ENCODE measurements around the gene SBNO2.

SBNO2 gene

GRCh38 chr19:1085053-1085658, 88.9 kb downstream of the SBNO2 start:
- Mint-ChIP-seq H3K27me3 (no peaks in the 10 kb centered on the region), H3K4me1 (ENCODE audit: low read depth) (peaks cover 52% of the 10 kb centered on the region), H3K4me3 (peak overlapping the region; percentile 0), H3K27ac (peak overlapping the region; percentile 69), H3K36me3 (ENCODE audit: low read depth) (peaks cover 40% of the 10 kb centered on the region), H3K9me3 (no peaks in the 10 kb centered on the region)

DNA sequence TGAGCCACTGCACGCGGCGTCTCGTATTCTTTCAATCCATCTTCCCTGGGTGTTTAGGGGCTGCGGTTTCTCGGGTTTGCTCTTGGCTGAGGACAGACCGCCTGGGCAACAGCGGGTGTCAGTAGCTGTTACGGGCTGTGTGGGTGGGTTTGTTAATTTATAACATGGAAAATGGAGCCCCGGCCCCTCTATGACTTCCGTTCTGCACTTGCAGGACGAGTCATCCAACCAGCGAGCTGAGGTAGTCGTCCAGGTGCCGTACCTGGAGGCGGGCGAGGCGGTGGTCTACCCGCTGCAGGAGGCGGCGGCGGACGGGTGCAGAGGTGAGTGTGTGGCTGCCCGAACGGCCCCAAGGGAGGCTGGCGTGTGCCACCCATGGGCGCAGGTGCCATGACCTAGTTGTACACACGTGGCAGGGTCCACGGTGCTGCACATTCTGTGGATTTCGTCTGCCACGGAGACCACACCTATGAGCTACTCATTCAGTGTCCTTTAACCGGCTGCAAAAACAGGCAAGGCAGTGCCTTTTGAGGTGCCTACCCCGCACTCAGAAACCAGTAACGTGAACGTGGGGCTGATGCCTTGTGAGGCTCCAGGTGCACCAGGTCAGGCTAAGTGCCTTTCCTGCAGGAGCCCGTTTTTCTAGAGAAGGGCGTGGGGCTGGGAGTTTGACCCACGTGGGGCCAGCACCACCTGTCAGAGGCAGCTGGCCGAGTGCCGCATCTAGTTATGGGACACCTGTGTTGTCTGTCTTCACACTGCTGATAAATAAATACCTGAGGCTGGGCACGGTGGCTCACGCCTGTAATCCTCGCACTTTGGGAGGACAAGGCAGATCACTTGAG, 89.8 kb downstream of the SBNO2 start:
- Mint-ChIP-seq H3K27me3 (no peaks in the 10 kb centered on the region), H3K27ac (peak overlapping the region; percentile 31), H3K4me3 (no peak overlapping the region), H3K4me1 (ENCODE audit: low read depth) (peaks cover 58% of the 10 kb centered on the region), H3K9me3 (no peaks in the 10 kb centered on the region), H3K36me3 (ENCODE audit: low read depth) (peaks cover 48% of the 10 kb centered on the region)

- Mint-ChIP-seq H3K4me1 (ENCODE audit: low read depth) (peaks cover 56% of the 10 kb centered on the region), H3K27me3 (no peaks in the 10 kb centered on the region), H3K4me3 (no peak overlapping the region), H3K36me3 (ENCODE audit: low read depth) (peaks cover 47% of the 10 kb centered on the region), H3K9me3 (no peaks in the 10 kb centered on the region), H3K27ac (no peak overlapping the region)
Measured at GRCh38 chr19:1082928-1083816, 90.9 kb downstream of the SBNO2 start.

- Mint-ChIP-seq H3K36me3 (ENCODE audit: low read depth) (peaks cover 43% of the 10 kb centered on the region), H3K27me3 (no peaks in the 10 kb centered on the region), H3K9me3 (no peaks in the 10 kb centered on the region), H3K4me3 (no peak overlapping the region), H3K4me1 (ENCODE audit: low read depth) (peaks cover 56% of the 10 kb centered on the region), H3K27ac (peak overlapping the region; percentile 55)
Measured at GRCh38 chr19:1082165-1082927, 91.7 kb downstream of the SBNO2 start.

DNA sequence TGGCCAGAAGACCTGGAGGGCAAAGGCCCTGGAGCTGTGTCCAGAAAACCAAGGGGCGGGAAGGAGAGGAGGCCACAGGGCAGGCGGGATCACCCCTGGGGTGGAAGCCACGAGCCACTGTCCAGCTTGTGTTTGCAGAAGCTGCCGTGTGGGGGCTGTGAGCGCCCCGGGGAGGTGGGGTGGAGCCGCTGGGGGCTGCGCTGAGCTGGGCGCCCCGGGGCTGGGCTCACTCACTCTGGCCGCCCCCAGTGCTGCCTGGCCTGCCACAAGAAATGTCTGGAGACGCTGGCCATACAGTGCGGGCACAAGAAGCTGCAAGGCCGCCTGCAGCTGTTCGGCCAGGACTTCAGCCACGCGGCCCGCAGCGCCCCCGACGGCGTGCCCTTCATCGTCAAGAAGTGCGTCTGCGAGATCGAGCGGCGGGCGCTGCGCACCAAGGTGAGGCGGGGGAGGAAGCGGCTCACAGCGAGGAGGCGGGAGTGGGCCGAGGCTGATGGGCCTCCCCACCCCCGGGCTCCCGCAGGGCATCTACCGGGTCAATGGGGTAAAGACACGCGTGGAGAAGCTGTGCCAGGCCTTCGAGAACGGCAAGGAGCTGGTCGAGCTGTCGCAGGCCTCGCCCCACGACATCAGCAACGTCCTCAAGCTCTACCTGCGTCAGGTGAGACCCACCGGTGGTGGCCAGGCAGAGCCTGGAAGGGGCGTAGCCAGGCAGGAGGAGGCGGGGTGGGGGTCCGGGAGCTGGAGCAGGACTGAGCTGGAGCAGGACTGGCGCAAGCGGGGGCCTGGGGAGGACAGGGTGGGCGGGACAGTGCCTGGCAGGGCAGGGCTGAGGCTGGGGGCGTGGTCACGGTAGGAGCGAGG, 92.5 kb downstream of the SBNO2 start:
- Mint-ChIP-seq H3K36me3 (ENCODE audit: low read depth) (peaks cover 48% of the 10 kb centered on the region), H3K27ac (no peak overlapping the region), H3K4me3 (no peak overlapping the region), H3K27me3 (no peaks in the 10 kb centered on the region), H3K9me3 (no peaks in the 10 kb centered on the region), H3K4me1 (ENCODE audit: low read depth) (peaks cover 57% of the 10 kb centered on the region)

- Mint-ChIP-seq H3K4me1 (ENCODE audit: low read depth) (peaks cover 61% of the 10 kb centered on the region), H3K27ac (no peak overlapping the region), H3K4me3 (no peak overlapping the region), H3K27me3 (no peaks in the 10 kb centered on the region), H3K36me3 (ENCODE audit: low read depth) (peaks cover 55% of the 10 kb centered on the region), H3K9me3 (no peaks in the 10 kb centered on the region)
Measured at GRCh38 chr19:1080360-1081161, 93.5 kb downstream of the SBNO2 start.

DNA sequence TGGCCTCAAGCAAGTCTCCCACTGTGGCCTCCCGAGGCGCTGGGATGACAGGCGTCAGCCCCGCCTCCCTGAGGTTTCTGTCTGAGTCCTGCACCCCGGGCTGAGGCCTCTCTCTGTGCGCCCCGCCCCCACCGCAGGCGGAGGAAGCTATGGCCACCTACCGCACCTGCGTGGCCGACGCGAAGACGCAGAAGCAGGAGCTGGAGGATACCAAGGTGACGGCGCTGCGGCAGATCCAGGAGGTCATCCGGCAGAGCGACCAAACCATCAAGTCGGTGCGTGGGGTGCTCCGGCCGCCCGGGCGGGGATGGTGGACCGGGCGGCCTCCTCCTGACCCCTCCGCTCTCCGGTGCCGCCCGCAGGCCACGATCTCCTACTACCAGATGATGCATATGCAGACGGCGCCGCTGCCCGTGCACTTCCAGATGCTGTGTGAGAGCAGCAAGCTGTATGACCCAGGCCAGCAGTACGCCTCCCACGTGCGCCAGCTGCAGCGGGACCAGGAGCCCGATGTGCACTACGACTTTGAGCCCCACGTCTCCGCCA, 94.4 kb downstream of the SBNO2 start:
- H3K9me3 Mint-ChIP-seq: no peaks in the 10 kb centered on the region
- no peaks in the 10 kb centered on the region for H3K27me3 Mint-ChIP-seq
- no peak overlapping the region for H3K4me3 Mint-ChIP-seq
- H3K36me3 Mint-ChIP-seq (ENCODE audit: low read depth): peaks cover 50% of the 10 kb centered on the region
- peaks cover 60% of the 10 kb centered on the region for H3K4me1 Mint-ChIP-seq (ENCODE audit: low read depth)
- H3K27ac Mint-ChIP-seq: no peak overlapping the region

GRCh38 chr19:1076951-1077350, 97.1 kb downstream of the SBNO2 start:
- Mint-ChIP-seq H3K4me1 (ENCODE audit: low read depth) (peaks cover 72% of the 10 kb centered on the region), H3K27me3 (no peaks in the 10 kb centered on the region), H3K36me3 (ENCODE audit: low read depth) (peaks cover 51% of the 10 kb centered on the region), H3K9me3 (no peaks in the 10 kb centered on the region), H3K27ac (peak overlapping the region; percentile 71), H3K4me3 (peak overlapping the region; percentile 45)

DNA sequence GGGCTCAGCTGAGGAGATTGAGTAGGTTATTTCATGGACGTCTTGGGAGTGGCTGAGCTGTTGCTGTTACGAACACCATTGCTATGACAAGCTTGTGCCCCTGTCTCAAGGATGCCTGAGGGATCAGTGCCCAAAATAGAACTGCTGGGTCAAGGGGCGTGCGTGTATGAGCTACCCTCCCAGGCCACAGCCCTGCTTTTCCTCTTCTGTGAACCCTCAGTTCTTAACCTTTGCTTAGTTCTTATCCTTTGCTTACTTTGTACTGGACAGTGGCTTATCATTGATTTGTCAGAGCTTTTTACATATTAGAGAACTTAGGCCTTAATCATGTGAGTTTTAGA, 98.1 kb downstream of the SBNO2 start:
- Mint-ChIP-seq H3K4me3 (peak overlapping the region; percentile 53), H3K27ac (peak overlapping the region; percentile 83), H3K9me3 (no peaks in the 10 kb centered on the region), H3K4me1 (ENCODE audit: low read depth) (peaks cover 75% of the 10 kb centered on the region), H3K36me3 (ENCODE audit: low read depth) (peaks cover 47% of the 10 kb centered on the region), H3K27me3 (no peaks in the 10 kb centered on the region)

DNA sequence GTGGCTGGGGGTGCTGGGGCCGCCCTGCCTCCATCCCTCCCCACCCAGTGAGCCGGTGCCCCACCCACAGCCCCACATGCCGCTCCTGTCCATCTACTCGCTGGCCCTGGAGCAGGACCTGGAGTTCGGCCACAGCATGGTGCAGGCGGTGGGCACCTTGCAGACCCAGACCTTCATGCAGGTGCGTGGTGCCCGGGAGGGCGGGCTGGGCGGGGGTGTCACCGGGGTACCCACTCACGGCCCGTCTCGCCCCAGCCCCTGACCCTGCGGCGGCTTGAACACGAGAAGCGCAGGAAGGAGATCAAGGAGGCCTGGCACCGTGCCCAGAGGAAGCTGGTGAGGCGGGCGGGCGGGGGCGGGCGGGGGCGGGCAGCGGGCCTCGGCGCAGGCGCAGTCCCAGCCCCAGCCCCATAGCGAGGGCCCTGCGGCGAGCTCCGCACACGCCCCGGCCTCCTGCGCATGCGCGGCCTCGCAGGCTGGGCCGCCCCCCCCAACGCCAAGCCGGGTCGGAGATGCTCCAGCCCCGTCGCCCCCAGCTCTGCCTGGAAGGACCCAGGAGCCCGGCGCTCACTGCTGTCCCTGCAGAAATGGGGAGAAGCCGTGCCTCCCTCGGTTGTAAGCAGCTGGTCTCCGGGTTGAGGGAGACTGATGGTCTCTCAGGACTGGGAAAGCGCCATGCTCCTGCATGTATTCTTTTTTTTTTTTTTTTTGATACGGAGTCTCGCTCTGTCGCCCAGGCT, 99.4 kb downstream of the SBNO2 start:
- Mint-ChIP-seq H3K27me3 (no peaks in the 10 kb centered on the region), H3K4me1 (ENCODE audit: low read depth) (peaks cover 73% of the 10 kb centered on the region), H3K27ac (peak overlapping the region; percentile 83), H3K9me3 (no peaks in the 10 kb centered on the region), H3K4me3 (no peak overlapping the region), H3K36me3 (ENCODE audit: low read depth) (peaks cover 40% of the 10 kb centered on the region)

GRCh38 chr19:1073956-1074517, 100.0 kb downstream of the SBNO2 start:
- peaks cover 42% of the 10 kb centered on the region for H3K36me3 Mint-ChIP-seq (ENCODE audit: low read depth)
- peaks cover 75% of the 10 kb centered on the region for H3K4me1 Mint-ChIP-seq (ENCODE audit: low read depth)
- H3K27ac Mint-ChIP-seq: peak overlapping the region; percentile 26
- H3K4me3 Mint-ChIP-seq: peak overlapping the region; percentile 47
- H3K27me3 Mint-ChIP-seq: no peaks in the 10 kb centered on the region
- H3K9me3 Mint-ChIP-seq: no peaks in the 10 kb centered on the region

Data from stimulated activated naive CD8-positive, alpha-beta T cell treated with anti-CD3 and anti-CD28 coated beads, Interleukin-15, Interleukin-2, amounts not matched to agents 100 ng/mL and 50 ng/mL, for 24 hours (primary cell).